ENCODE results near the gene ADAMTS8.

- TF ChIP-seq GABPA (IDR thresholded peaks at IDR 0.05; ENCODE audit: low read depth) (no peak), CTCF (IDR thresholded peaks at IDR 0.05) (no peak), SMC3 (IDR thresholded peaks at IDR 0.05; ENCODE audit: low read depth, low read length) (no peak), NFIC (IDR thresholded peaks at IDR 0.05; ENCODE audit: borderline replicate concordance) (no peak), REST (IDR thresholded peaks at IDR 0.05; ENCODE audit: low read depth, low read length) (no peak), YY1 (IDR thresholded peaks at IDR 0.05; ENCODE audit: low read depth) (no peak), ZBTB33 (IDR thresholded peaks at IDR 0.05; ENCODE audit: borderline replicate concordance, low read depth) (no peak), USF2 (IDR thresholded peaks at IDR 0.05; ENCODE audit: borderline replicate concordance, low read depth, low read length) (no peak), EZH2phosphoT487 (IDR thresholded peaks at IDR 0.05; ENCODE audit: borderline replicate concordance, low read depth) (no peak)
Observed at GRCh38 chr11:130405428-130405827, 23.0 kb downstream of the ADAMTS8 start.
